GM13976 (cell line): Measurements from ENCODE around the gene MRGPRX2.

Source experiments
- DNase-seq: peaks from one replicate; pipeline ENCODE4 v3.0.0; 2012; ENCODE audit warnings: low spot score
- CTCF ChIP-seq: IDR thresholded peaks from 2 replicates; pipeline ENCODE4 v1.5.1; 2012; ENCODE audit warnings: borderline replicate concordance, mild to moderate bottlenecking; ENCODE audit not compliant: insufficient read depth; ENCODE audit errors: extremely low read depth, missing control alignments, control extremely low read depth
- in situ Hi-C: fragments of 300-500 bp; cut with MboI; formaldehyde crosslinking; loops from one replicate; pipeline ENCODE4 v1.12.0; 2022; ENCODE audit warnings: low sequenced_read_pairs, mixed read lengths, inconsistent platforms; ENCODE audit not compliant: unreplicated experiment

MRGPRX2 gene

GRCh38 chr11:19060629-19061028 is at the start of gene MRGPRX2:
TSS of gene MRGPRX2 (minus strand) at chr11:19060717. CDS start at chr11:19056402, 4,315 bp downstream.
- in situ Hi-C loops, result loop anchor here (25.0 kb wide), 2 partner anchors 677 to 827 kb away; no protein-coding TSS in a partner anchor
- no peak for TF ChIP-seq CTCF
- DNase-seq, result no peak

DNA sequence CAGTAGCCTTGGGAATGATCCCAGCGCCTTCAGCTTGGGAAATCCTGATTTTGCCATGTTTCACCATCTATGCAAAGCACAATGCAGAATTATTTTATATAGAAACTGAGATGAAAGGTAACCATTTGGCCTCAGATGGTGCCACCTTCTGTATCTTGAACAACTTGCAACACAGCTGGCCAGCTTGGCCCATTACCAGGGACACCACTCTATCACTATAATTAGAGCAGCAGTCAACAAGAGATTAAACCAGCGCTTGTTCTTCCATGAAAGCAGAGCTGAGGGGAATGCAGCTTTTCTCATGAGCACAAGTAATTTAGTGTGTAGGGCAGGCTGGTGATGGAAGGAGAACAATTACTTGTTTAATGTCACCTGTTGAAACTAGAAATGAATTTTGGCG is 49.8 kb upstream of the MRGPRX2 start:
- TF ChIP-seq CTCF, result no peak
- in situ Hi-C loops, result no loop called here

GRCh38 chr11:19107125-19107524 is 46.6 kb upstream of the MRGPRX2 start:
- no peak for TF ChIP-seq CTCF
- in situ Hi-C loops, result no loop called here
- DNase-seq, result no peak

More for the DNA sequence above, 49.8 kb upstream of the MRGPRX2 start:
- DNase-seq, result no peak

DNA sequence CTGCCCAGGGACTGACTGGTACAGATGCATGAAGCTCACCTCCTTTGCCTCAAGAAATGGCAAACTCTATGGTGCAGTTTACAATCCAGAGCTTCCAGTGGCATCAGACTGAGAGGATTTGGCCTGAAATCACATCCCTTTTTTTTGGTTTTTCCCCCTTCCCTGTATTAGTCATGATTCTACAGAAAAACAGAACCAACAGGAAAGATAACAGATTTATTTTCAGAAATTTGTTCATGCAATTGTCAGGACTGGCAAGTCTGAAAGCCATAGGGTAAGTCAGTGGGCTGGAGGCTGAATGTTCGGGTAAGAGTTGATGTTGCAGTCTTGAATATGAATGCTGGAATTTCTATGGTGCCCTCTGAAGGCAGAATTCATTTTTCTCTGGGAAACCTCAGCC is 44.5 kb upstream of the MRGPRX2 start:
- TF ChIP-seq CTCF, result no peak
- no peak for DNase-seq
- in situ Hi-C loops, result no loop called here

DNA sequence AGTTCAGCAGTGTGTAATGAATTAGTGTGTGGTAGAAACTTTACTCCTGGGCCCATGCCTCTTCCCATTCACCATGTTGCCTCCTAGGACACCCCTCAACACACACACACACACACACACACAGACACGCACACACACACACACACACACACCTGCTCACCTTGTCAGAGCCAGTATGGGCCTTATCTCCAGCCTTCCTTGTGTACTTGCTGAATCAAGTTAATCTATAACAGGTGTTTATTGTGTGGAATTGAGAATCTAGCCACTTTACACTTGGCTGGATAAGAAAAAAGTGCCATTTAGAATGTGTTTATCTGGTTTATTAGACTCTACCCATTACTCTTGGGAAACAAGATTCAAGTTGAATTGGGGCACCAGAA is 42.0 kb upstream of the MRGPRX2 start:
- in situ Hi-C loops, result no loop called here
- no peak for DNase-seq
- no peak for TF ChIP-seq CTCF

DNA sequence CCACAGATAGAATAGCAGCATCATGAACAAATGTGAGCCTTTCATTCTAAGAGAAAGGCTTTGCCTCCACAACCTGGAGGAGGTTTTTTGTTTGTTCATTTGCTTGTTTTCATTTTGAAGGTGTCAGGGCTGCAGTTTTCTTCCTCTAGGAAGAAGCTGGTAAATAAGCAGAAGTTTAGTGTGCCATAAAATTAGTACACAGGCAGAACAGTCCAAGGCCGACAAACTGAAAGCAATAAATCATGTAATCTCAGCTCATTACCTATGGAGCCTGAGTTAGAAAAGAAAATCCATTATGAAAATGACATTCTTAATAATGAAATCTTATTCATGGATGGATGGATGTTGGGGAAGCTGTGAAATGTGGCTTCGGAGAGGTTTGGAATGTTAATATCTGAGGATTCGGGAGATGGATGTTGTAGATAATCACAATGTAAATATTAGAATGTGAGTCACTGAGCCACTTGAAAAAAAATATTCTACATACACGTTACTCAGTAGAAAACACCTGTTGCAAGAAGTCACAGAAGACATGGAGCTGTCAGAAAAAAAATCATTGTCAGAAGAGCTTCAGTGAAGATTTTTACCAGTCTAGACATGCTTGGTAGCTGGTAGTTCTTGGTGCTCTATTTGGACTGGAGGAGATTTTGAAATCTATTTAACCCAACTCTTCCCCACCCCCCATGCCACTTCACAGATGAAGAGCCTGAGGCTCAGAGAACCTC is 41.4 kb upstream of the MRGPRX2 start:
- DNase-seq, result no peak
- in situ Hi-C loops, result no loop called here

More for the DNA sequence above, 41.4 kb upstream of the MRGPRX2 start:
- TF ChIP-seq CTCF, result no peak
